HL-60 (cell line): ENCODE results near the gene VTI1A. TPM values are rescaled to one million over a fixed set of nuclear protein-coding genes. Genes with fewer than 3 reads are reported as not detected.
"Not testable (repeated sequence)": the region's sequence is repeated elsewhere in the genome, so short reads cannot be mapped to it uniquely, and the experiment has no call there.

Experiments used
- DNase-seq, 2 experiments: peaks; one replicate each; pipeline ENCODE4 v3.0.0-alpha.2; 2010 to 2020; ENCODE audit warnings: low read depth in 1 of 2, low spot score in 1 of 2
- H3K27ac ChIP-seq: fragments of 250-450 bp; sonication (Bioruptor Pico); replicated peaks from 2 replicates; pipeline ENCODE4 v1.5.1; 2020; ENCODE audit warnings: mild to moderate bottlenecking, moderate library complexity
- H3K27me3 ChIP-seq: fragments of 250-450 bp; sonication (Bioruptor Pico); 2 replicates; pipeline ENCODE4 v1.5.1; 2021; ENCODE audit warnings: mild to moderate bottlenecking, moderate library complexity; ENCODE audit not compliant: insufficient read depth, poor library complexity, severe bottlenecking
- H3K4me3 ChIP-seq: replicated peaks from 2 replicates; pipeline ENCODE4 v1.5.1; 2011; ENCODE audit warnings: mild to moderate bottlenecking, control low read depth, low read length; ENCODE audit not compliant: insufficient read depth
- GABPA ChIP-seq: IDR thresholded peaks from 2 replicates; pipeline ENCODE4 v1.6.1; 2012; ENCODE audit warnings: low read depth
- POLR2AphosphoS5 ChIP-seq: IDR thresholded peaks from 2 replicates; pipeline ENCODE4 v1.6.1; 2012; ENCODE audit warnings: low read depth
- SPI1 ChIP-seq: IDR thresholded peaks from 2 replicates; pipeline ENCODE4 v1.6.1; 2012; ENCODE audit warnings: low read depth, mild to moderate bottlenecking, borderline replicate concordance
- microRNA-seq: library from miRNA; unstranded; fragments of <30 nt; microRNA quantifications from one replicate; pipeline ENCODE4, GENCODE V29; 2018
- TF ChIP-seq, protein P1 (sequence below): IDR thresholded peaks from one replicate; pipeline ENCODE4 v1.5.1; 2011; ENCODE audit warnings: low read length, control low read depth, inconsistent platforms; ENCODE audit not compliant: insufficient read depth
- TF ChIP-seq, protein P2 (sequence below): IDR thresholded peaks from 2 replicates; pipeline ENCODE4 v1.6.1; 2012; ENCODE audit warnings: low read depth; ENCODE audit not compliant: insufficient replicate concordance

Gene VTI1A

DNA sequence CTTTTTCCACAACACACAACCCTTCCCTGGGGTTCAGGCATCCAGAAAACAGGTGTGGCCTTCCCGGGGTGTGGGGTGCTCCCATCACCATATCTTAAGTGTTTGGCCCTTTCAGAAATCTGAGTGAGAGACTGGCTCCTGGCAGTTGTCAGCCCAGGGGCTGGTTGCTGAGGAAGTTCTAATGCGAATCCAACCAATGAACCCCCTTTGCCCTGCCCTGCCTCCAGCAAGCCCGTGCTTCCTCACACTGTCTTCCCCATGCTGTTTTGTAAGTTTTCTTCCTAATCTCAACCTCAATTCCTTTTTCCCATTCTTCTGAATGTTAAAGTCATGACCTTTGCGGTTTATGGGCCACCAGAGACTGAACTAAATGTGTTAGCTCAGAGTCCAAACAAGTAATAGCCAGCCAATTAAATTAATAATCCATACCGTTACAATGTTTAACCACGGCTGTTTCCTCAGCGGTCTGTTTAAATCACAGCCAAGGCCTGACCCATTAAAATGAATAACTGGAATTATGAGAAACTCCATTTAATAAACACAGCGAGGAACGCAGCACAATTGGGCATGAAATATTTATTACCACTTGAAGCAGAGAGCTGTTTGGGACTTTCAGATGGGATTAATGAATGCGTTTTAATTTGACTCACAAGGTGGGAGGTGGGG is 412.1 kb downstream of the VTI1A start:
- Histone ChIP-seq H3K27me3 (no peaks in the 10 kb centered on the region), H3K4me3 (no peak overlapping the region), H3K27ac (no peak overlapping the region)
- TF ChIP-seq, protein P1, sequence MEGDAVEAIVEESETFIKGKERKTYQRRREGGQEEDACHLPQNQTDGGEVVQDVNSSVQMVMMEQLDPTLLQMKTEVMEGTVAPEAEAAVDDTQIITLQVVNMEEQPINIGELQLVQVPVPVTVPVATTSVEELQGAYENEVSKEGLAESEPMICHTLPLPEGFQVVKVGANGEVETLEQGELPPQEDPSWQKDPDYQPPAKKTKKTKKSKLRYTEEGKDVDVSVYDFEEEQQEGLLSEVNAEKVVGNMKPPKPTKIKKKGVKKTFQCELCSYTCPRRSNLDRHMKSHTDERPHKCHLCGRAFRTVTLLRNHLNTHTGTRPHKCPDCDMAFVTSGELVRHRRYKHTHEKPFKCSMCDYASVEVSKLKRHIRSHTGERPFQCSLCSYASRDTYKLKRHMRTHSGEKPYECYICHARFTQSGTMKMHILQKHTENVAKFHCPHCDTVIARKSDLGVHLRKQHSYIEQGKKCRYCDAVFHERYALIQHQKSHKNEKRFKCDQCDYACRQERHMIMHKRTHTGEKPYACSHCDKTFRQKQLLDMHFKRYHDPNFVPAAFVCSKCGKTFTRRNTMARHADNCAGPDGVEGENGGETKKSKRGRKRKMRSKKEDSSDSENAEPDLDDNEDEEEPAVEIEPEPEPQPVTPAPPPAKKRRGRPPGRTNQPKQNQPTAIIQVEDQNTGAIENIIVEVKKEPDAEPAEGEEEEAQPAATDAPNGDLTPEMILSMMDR = no peak
- TF ChIP-seq SPI1 (no peak), POLR2AphosphoS5 (no peak), GABPA (no peak)
- TF ChIP-seq, protein P2, sequence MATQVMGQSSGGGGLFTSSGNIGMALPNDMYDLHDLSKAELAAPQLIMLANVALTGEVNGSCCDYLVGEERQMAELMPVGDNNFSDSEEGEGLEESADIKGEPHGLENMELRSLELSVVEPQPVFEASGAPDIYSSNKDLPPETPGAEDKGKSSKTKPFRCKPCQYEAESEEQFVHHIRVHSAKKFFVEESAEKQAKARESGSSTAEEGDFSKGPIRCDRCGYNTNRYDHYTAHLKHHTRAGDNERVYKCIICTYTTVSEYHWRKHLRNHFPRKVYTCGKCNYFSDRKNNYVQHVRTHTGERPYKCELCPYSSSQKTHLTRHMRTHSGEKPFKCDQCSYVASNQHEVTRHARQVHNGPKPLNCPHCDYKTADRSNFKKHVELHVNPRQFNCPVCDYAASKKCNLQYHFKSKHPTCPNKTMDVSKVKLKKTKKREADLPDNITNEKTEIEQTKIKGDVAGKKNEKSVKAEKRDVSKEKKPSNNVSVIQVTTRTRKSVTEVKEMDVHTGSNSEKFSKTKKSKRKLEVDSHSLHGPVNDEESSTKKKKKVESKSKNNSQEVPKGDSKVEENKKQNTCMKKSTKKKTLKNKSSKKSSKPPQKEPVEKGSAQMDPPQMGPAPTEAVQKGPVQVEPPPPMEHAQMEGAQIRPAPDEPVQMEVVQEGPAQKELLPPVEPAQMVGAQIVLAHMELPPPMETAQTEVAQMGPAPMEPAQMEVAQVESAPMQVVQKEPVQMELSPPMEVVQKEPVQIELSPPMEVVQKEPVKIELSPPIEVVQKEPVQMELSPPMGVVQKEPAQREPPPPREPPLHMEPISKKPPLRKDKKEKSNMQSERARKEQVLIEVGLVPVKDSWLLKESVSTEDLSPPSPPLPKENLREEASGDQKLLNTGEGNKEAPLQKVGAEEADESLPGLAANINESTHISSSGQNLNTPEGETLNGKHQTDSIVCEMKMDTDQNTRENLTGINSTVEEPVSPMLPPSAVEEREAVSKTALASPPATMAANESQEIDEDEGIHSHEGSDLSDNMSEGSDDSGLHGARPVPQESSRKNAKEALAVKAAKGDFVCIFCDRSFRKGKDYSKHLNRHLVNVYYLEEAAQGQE = no peak
- DNase-seq = no peak

DNA sequence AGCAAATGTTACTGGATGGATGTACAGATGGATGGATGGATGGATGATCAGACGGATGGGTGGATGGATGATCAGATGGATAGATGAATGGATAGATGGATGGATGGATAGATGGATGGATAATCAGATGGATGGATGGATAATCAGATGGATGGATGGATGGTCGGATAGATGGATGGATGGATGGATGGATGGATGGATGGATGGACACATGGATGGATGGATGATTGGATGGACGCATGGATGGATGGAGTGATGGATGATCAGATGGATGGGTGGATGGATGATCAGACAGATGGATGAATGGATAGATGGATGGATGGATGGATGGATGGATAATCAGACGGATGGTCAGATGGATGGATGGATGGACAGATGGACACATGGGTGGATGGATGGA is 412.8 kb downstream of the VTI1A start:
- DNase-seq = no peak
- TF ChIP-seq SPI1 = no peak
- TF ChIP-seq, protein P1 = no peak
- TF ChIP-seq GABPA = no peak
- no peak for TF ChIP-seq POLR2AphosphoS5
- TF ChIP-seq, protein P2 = no peak
- Histone ChIP-seq H3K27ac (no peak overlapping the region), H3K27me3 (no peaks in the 10 kb centered on the region), H3K4me3 (no peak overlapping the region)

DNA sequence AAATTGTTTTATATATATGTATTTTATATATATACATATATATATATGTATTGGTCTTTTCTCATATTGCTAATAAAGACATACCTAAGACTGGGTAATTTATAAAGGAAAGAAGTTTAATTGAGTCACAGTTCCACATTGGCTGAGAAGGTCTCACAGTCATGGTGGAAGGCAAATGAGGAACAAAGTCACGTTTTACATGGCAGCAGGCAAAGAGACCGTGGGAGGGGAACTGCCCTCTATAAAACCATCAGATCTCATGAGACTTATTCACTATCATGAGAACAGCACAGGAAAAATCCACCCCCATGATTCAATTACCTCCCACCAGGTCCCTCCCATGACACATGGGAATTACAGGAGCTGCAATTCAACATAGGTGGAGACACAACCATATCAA is 416.4 kb downstream of the VTI1A start:
- H3K27me3 ChIP-seq, H3K4me3 ChIP-seq, H3K27ac ChIP-seq, DNase-seq: not testable (repeated sequence)

Small RNAs within 50 kb of the gene (microRNA-seq; reads per million reads assigned to microRNA genes)
- not detected for gene MIR4295
